GM12891 (cell line): ENCODE measurements around the gene ZDHHC21.

Experiments
- DNase-seq: peaks from one replicate; pipeline ENCODE4 v3.0.0; 2011; ENCODE audit warnings: low spot score; ENCODE audit not compliant: insufficient read length
- FAIRE-seq: peaks from 2 replicates; lab custom pipeline; 2011; peaks lifted over from hg19 to GRCh38; lab: Jason Lieb, UNC
- PAX5 ChIP-seq: IDR thresholded peaks from 2 replicates; pipeline ENCODE4 v1.6.1; 2011; ENCODE audit warnings: low read length, moderate library complexity, mild to moderate bottlenecking; ENCODE audit not compliant: insufficient read depth, severe bottlenecking
- POLR2A ChIP-seq: IDR thresholded peaks from 2 replicates; pipeline ENCODE4 v1.6.1; 2011; ENCODE audit warnings: low read depth, low read length, control low read depth
- POLR2AphosphoS5 ChIP-seq: IDR thresholded peaks from 2 replicates; pipeline ENCODE4 v1.6.1; 2011; ENCODE audit warnings: low read depth, low read length, control low read depth
- POU2F2 ChIP-seq: IDR thresholded peaks from 2 replicates; pipeline ENCODE4 v1.6.1; 2011; ENCODE audit warnings: low read depth, mild to moderate bottlenecking, control low read depth, low read length, moderate library complexity
- SPI1 ChIP-seq: IDR thresholded peaks from 2 replicates; pipeline ENCODE4 v1.6.1; 2011; ENCODE audit warnings: low read depth, low read length, control low read depth
- TAF1 ChIP-seq: IDR thresholded peaks from 2 replicates; pipeline ENCODE4 v1.6.1; 2011; ENCODE audit warnings: low read depth, low read length, control low read depth

ZDHHC21 gene

DNA sequence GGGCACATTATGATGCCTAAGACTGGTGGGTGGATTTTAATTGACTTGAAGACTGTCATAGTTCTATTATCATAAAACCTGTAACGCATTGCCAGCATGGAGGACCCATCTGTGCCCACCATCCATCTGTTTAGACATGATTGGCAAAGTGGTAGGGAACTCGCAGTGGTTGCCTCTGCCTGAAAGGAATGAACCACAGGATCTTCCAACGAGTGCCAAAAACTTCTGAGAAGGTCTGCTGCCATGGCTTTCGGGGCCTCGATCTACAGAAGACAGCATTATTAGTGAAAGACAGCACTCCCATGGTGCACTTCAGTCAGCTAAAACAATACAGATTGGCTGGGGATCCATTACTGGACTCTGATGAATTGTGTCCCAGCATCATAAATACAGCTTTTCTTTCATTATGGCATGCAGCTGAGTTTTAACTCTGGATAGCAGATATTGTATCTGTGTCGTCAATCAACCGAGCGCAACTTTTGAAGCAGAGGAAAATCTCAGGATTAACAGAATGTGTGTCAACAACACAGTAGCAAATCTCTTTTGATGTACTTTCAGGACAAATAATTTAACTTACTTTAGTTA is 74.3 kb downstream of the ZDHHC21 start:
- FAIRE-seq (no peak), DNase-seq (no peak)
- TF ChIP-seq TAF1 (no peak), POLR2A (no peak), PAX5 (no peak), SPI1 (no peak), POU2F2 (no peak), POLR2AphosphoS5 (no peak)

DNA sequence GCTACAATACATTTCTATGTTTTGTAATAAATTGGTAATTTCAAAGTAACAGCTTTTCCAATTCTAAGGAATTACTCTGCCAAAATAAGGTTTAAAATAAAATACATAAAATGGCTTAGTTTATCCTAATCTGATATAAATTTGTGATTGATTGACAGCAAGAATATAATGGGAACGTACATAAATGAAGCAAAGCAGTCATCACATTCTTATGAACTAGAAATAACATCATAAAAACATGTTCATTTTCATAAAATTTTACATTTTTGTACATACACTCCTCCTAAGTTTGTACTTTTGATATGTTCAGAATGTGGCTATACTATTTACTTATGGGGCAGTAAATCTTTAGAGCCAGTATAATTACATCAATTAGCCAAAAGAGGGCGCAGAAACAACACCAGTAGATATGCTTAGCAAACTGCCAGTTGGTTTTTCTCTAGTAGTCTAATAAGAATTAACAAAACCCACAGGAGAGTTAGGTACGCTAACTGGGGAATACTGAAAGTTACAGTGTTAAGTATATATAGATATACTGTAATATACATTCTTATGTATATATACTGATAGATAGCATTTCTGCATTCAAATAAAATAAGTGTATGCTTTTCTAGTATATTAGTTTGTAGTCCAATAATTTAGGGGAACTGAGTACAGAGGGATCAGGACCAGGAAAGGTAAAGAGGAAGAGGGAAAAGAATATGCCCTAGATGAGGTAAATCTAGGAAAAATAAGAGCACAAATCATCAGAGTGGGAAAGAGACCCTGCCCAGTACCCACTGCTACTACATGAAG is 76.8 kb downstream of the ZDHHC21 start:
- DNase-seq (no peak), FAIRE-seq (no peak)
- no peak for TF ChIP-seq TAF1
- no peak for TF ChIP-seq SPI1

DNA sequence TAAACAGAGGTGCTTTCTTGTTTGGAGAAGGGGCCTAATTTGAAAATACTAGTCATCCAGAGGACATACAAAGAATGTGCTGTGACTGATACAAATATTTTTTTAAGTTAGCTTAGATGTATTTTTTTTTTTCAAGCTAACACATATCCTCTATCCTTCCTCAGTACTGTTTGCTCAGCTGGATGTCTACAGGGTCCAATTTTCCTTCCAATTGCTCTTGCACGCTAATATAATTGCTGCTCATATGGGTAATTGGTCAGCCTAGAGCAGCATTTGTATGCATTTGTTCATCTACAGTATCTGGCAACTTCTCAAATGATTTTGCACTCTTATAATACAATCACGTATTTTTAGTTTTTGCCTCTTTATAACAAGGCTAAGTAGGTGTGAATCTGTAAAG is 84.7 kb downstream of the ZDHHC21 start:
- FAIRE-seq = peak; percentile 45
- no peak for DNase-seq
- TF ChIP-seq SPI1 (no peak), POU2F2 (no peak), POLR2A (no peak), POLR2AphosphoS5 (no peak), PAX5 (no peak), TAF1 (no peak)

DNA sequence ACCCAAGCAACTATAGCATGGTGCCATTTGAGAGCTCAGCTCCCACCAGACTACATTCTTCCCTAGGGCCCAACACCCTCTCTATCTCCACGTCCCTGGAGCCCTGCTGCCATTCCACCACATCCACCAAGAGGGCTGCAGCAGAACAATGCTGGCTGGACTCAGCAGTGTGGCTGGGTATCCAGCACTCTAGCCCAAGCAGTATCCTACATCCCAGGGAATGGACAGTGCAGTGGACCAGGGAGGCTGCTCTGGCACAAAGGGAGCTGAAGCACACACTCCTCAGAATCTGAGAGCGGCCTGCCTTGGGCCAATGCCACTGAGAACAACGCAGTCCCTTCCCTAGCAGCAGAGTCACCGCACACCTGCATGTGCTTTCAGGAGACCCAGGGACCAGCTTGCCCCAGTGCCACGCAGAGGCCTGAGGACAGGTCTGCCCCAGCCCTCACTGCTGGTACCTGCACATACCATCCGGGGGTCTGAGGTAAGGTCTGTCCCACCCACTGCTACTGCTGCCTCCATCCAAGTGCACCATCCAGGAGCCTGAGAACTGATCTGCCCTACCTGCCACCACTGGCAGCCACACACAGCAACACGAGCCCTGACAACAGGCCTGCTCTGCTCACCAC is 95.9 kb downstream of the ZDHHC21 start:
- TF ChIP-seq SPI1 (no peak), POLR2A (no peak), PAX5 (no peak), POU2F2 (no peak), TAF1 (no peak), POLR2AphosphoS5 (no peak)
- FAIRE-seq (no peak), DNase-seq (no peak)

DNA sequence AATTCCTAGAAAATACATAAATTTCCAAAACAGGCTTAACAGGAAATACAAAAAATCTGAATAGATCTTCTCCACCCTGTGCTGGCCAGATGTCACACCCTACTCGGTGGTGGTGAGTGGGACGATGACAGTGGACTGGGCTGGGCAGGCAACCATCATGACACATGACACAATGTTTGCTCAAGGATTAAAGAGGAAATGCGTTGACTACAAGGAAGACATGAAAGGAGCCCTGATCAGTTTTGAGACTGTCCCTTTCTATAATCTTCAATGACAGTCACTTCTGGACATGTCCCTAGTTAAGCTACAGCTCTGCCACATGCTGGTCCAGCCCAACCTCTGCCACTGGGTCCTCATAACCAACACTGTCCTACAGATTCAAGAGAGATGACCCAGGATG is 99.8 kb downstream of the ZDHHC21 start:
- DNase-seq = no peak
- TF ChIP-seq POU2F2 (no peak), POLR2AphosphoS5 (no peak), SPI1 (no peak), TAF1 (no peak), POLR2A (no peak), PAX5 (no peak)
- FAIRE-seq = no peak

DNA sequence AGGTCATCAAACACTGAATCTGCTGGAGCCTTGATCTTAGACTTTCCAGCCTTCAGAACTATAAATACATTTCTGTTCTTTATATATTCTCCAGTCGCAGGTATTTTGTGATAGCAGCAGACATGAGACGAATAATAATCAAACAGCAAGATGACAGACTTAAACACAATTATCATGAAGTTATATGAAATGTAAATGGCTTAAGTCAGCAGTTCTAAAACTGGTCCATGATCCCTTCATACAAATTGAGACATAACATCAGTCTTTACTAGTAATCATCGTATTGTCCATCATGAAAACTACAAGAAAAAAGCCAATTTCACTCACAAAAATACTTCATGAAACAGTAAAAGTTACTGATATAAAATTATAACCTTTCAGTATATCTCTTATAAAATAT is 101.8 kb downstream of the ZDHHC21 start:
- DNase-seq (no peak), FAIRE-seq (no peak)
- no peak for TF ChIP-seq POLR2A
- TF ChIP-seq TAF1 = no peak
- TF ChIP-seq POU2F2 = no peak
- no peak for TF ChIP-seq SPI1
- no peak for TF ChIP-seq POLR2AphosphoS5
- TF ChIP-seq PAX5 = no peak

DNA sequence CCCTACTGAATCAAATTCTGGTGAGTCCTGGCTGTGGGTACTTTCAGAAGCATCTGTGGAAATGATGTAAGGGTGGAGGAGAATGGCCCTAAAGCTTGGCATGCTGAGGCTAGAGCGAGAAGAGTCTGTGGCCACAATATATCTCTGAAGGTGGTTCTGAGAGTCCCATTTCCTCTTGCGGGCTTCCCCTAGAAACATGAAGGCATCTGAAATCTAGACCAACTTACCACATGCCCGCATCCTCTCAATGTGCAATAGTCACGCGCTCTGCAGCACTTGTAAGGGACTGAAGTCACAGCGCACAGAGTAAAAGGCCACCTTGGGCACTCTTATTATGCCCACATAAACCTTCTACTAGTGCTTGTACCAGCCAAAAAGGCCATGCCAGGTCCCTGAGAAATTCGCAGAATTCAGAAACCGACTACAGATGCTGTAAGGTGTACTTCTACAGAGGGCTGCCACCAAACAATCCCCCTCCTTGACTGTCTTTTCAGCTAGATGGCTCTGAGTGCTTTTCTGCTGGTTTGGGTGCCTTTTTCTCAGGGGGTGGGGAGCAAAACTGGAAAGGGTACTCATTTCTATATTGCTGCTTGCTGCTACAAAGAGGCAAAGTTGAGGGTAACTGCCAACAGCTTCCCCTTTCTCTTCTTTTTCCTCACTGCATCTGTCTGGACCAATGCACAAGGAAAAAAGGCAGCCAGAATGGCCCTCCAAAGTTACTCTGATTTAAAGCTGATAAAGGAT is 107.3 kb downstream of the ZDHHC21 start:
- peak; percentile 76 for TF ChIP-seq POU2F2
- no peak for TF ChIP-seq PAX5
- TF ChIP-seq SPI1 = peak; percentile 98
- peak; percentile 41 for DNase-seq
- FAIRE-seq = peak; percentile 96

DNA sequence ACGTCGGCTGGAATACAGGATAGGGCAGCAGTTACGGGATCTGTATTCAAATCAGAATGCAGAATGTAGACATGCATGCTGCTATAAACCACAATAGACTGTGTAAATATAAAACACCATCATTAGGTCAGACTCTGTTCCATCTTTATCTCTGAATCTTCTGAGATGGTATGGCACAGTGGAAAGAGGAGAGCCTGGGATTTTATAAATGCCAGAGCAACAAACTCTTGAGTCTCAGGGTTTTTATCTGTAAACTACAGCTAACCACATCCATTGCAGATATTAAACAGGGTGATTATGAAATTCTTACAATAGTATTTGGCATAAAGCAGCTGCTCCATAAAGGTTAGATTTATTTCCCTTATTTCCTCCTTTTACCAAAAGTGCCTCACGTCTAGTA is 108.7 kb downstream of the ZDHHC21 start:
- FAIRE-seq = peak; percentile 72
- no peak for DNase-seq
- TF ChIP-seq PAX5 (no peak), POLR2A (no peak), SPI1 (no peak), TAF1 (no peak), POLR2AphosphoS5 (no peak), POU2F2 (no peak)

DNA sequence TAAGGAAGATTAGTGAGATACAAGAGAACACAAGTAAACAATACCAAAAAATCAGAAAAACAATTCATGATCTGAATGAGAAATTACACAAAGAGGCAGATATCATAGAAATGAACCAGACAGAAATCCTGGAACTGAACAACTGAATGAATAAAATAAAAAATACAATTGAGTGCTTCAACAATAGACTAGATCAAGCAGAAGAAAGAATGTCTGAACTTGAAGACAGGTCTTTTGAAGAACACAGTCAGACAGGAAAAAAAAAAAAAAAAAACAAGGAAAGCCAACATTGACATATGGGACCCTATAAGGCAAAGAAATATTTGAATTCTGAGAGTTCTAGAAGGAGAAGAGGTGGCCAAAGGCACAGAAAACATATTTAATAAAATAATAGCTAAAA is 115.2 kb downstream of the ZDHHC21 start:
- TF ChIP-seq POLR2A = no peak
- no peak for TF ChIP-seq PAX5
- no peak for TF ChIP-seq POLR2AphosphoS5
- no peak for TF ChIP-seq POU2F2
- no peak for TF ChIP-seq SPI1
- TF ChIP-seq TAF1 = no peak
- DNase-seq = no peak
- no peak for FAIRE-seq
